ENCODE results near the gene PEX11A. TPM values are rescaled to one million over a fixed set of nuclear protein-coding genes. Genes with fewer than 3 reads are reported as not detected.

PEX11A gene
- total and polyA plus RNA-seq, 2 of the 8 experiments (the other 6 are each of a cell fraction or from before 2014, with no cell fraction given): 2.9 to 3.0 TPM

- Histone ChIP-seq H3K4me2 (ENCODE audit: insufficient read depth in 1 of 2, low read depth in 2 of 2, low read length in 2 of 2) (no peak overlapping the region), H3K9me3 (ENCODE audit: insufficient read depth in 2 of 2, low read depth in 1 of 2, low read length in 1 of 2) (no peaks in the 10 kb centered on the region), H3K9ac (replicated peaks in 1 of 4; ENCODE audit: extremely low read depth in 1 of 4, low read depth in 3 of 4, low read length in 3 of 4) (no peak overlapping the region), H3K4me1 (replicated peaks in 1 of 4; ENCODE audit: control insufficient read depth in 3 of 4, insufficient read depth in 4 of 4, low read length in 3 of 4) (peaks cover 0 to 11% (median 7%) of the 10 kb centered on the region in 4 experiments; a peak in 6 of 7 replicates), H2BK20ac (ENCODE audit: low read length) (no peak overlapping the region), H3K56ac (replicated peaks; ENCODE audit: insufficient read length, low read depth, low read length) (no peak overlapping the region), H3K79me1 (ENCODE audit: low read depth, low read length) (no peaks in the 10 kb centered on the region), H3K36me3 (ENCODE audit: control insufficient read depth in 2 of 4, insufficient read depth in 4 of 4, low read length in 3 of 4) (no peaks in the 10 kb centered on the region), H4K8ac (ENCODE audit: extremely low read depth, insufficient read depth, low read length) (no peak overlapping the region), H3K23ac (ENCODE audit: insufficient read length) (no peak overlapping the region), H3K14ac (ENCODE audit: insufficient read length) (no peak overlapping the region), H4K5ac (ENCODE audit: insufficient read length, low read depth, low read length) (no peak overlapping the region), H2BK15ac (ENCODE audit: low read length) (no peak overlapping the region), H3K27ac (ENCODE audit: low read depth, low read length) (no peak overlapping the region), H2BK120ac (replicated peaks; ENCODE audit: low read depth, low read length) (no peak overlapping the region), H4K91ac (replicated peaks; ENCODE audit: insufficient read length, low read length) (no peak overlapping the region), H3K23me2 (ENCODE audit: low read depth, low read length) (no peaks in the 10 kb centered on the region; the same call in 1 of the 2 replicates), H4K20me1 (replicated peaks in 1 of 2; ENCODE audit: control insufficient read depth in 1 of 2, insufficient read depth in 2 of 2, low read length in 2 of 2) (no peaks in the 10 kb centered on the region), H2BK5ac (ENCODE audit: low read depth, low read length) (no peak overlapping the region), H3K79me2 (ENCODE audit: control insufficient read depth in 1 of 2, insufficient read depth in 2 of 2, low read length in 2 of 2) (no peaks in the 10 kb centered on the region), H3K18ac (ENCODE audit: extremely low read depth, low read length) (no peak overlapping the region), H2AFZ (ENCODE audit: low read length) (no peak overlapping the region), H2BK12ac (ENCODE audit: low read depth, low read length) (no peak overlapping the region), H3K4ac (replicated peaks; ENCODE audit: insufficient read length, low read depth, low read length) (no peak overlapping the region), H2AK5ac (ENCODE audit: low read depth, low read length) (no peak overlapping the region), H3K27me3 (replicated peaks in 1 of 4; ENCODE audit: control insufficient read depth in 3 of 4, extremely low read depth in 1 of 4, insufficient read depth in 3 of 4, low read length in 3 of 4) (peaks cover 0 to 20% (median 12%) of the 10 kb centered on the region in 4 experiments; a peak in 5 of 7 replicates), H3K4me3 (ENCODE audit: extremely low read depth in 1 of 4, insufficient read depth in 2 of 4, low read depth in 3 of 4, low read length in 4 of 4) (no peak overlapping the region)
- ChIA-PET POLR2A (ENCODE audit: partially characterized antibody) (no interaction called here), CTCF (ENCODE audit: partially characterized antibody) (interaction anchor here (0.9 to 1.3 kb wide), 5 partner anchors 10 to 207 kb away, joined by 3 read pairs; no protein-coding TSS in a partner anchor)
- DNase-seq (ENCODE audit: low read depth in 1 of 2, low spot score in 2 of 2) (no peak), FAIRE-seq (no peak)
- 90% methylated on average over 5 of the region's 7 CpGs; no CpG with 5 or more reads in 1 of the 2 experiments for WGBS, 2 experiments (ENCODE audit: extremely low coverage in 1 of 2, insufficient coverage in 1 of 2, insufficient read length in 1 of 2, insufficient replicate concordance in 2 of 2, low coverage in 1 of 2, low lambda C conversion rate in 2 of 2, missing lambda C conversion rate in 1 of 2)
- no peak for TF ChIP-seq MAFK (IDR thresholded peaks at IDR 0.05; ENCODE audit: low read depth, low read length)
- TF ChIP-seq ATF3 (IDR thresholded peaks at IDR 0.05; ENCODE audit: insufficient read depth, low read depth, low read length): no peak
- TF ChIP-seq SP2 (IDR thresholded peaks at IDR 0.05; ENCODE audit: low read length): no peak
Observed at GRCh38 chr15:89667706-89667960, 22.9 kb downstream of the PEX11A start.
